IMR-90 (cell line): ENCODE results near the gene PRXL2C.
A peak's percentile ranks its signal among the peaks of the same experiment; 100 is the strongest.

Experiments used
- CEBPB ChIP-seq: IDR thresholded peaks from 2 replicates; pipeline ENCODE4 v1.6.1; 2012; ENCODE audit warnings: low read depth, low read length, improper control_type of control experiment
- ELK1 ChIP-seq: fragments of 150-350 bp; IDR thresholded peaks from 2 replicates; pipeline ENCODE4 v1.6.1; 2016; ENCODE audit warnings: low read depth, mild to moderate bottlenecking, low read length, moderate library complexity, borderline replicate concordance
- MAFK ChIP-seq: IDR thresholded peaks from 2 replicates; pipeline ENCODE4 v1.6.1; 2012; ENCODE audit warnings: low read depth, low read length, improper control_type of control experiment
- MAZ ChIP-seq: IDR thresholded peaks from 2 replicates; pipeline ENCODE4 v1.6.1; 2012; ENCODE audit warnings: low read depth, mild to moderate bottlenecking, low read length, improper control_type of control experiment, moderate library complexity, borderline replicate concordance
- MXI1 ChIP-seq: IDR thresholded peaks from 2 replicates; pipeline ENCODE4 v1.6.1; 2012; ENCODE audit warnings: low read depth, mild to moderate bottlenecking, low read length, moderate library complexity, borderline replicate concordance
- NFE2L2 ChIP-seq: fragments of 150-350 bp; IDR thresholded peaks from 2 replicates; pipeline ENCODE4 v1.6.1; 2016; ENCODE audit warnings: low read depth, mild to moderate bottlenecking, low read length
- POLR2A ChIP-seq: IDR thresholded peaks from 2 replicates; pipeline ENCODE4 v1.6.1; 2012; ENCODE audit warnings: mild to moderate bottlenecking, low read depth, low read length
- RAD21 ChIP-seq: IDR thresholded peaks from 2 replicates; pipeline ENCODE4 v1.6.1; 2012; ENCODE audit warnings: low read length, improper control_type of control experiment
- RCOR1 ChIP-seq: IDR thresholded peaks from 2 replicates; pipeline ENCODE4 v1.6.1; 2012; ENCODE audit warnings: mild to moderate bottlenecking, low read length, improper control_type of control experiment; ENCODE audit not compliant: insufficient replicate concordance
- RFX5 ChIP-seq: IDR thresholded peaks from 2 replicates; pipeline ENCODE4 v1.8.0; 2012; ENCODE audit warnings: low read depth, mild to moderate bottlenecking, low read length, moderate library complexity
- SMC3 ChIP-seq: fragments of 150-350 bp; IDR thresholded peaks from 2 replicates; pipeline ENCODE4 v1.6.1; 2016; ENCODE audit warnings: low read depth, mild to moderate bottlenecking, antibody characterized with exemption, low read length, moderate library complexity
- USF2 ChIP-seq: fragments of 150-350 bp; IDR thresholded peaks from 2 replicates; pipeline ENCODE4 v1.6.1; 2017; ENCODE audit warnings: mild to moderate bottlenecking, antibody characterized with exemption, low read length, low read depth
- TF ChIP-seq, protein P1 (sequence below): conservative IDR thresholded peaks from 2 replicates; pipeline ENCODE4 v1.5.1; 2012; ENCODE audit warnings: mild to moderate bottlenecking, low read depth, low read length, improper control_type of control experiment

- TF ChIP-seq, protein P1, sequence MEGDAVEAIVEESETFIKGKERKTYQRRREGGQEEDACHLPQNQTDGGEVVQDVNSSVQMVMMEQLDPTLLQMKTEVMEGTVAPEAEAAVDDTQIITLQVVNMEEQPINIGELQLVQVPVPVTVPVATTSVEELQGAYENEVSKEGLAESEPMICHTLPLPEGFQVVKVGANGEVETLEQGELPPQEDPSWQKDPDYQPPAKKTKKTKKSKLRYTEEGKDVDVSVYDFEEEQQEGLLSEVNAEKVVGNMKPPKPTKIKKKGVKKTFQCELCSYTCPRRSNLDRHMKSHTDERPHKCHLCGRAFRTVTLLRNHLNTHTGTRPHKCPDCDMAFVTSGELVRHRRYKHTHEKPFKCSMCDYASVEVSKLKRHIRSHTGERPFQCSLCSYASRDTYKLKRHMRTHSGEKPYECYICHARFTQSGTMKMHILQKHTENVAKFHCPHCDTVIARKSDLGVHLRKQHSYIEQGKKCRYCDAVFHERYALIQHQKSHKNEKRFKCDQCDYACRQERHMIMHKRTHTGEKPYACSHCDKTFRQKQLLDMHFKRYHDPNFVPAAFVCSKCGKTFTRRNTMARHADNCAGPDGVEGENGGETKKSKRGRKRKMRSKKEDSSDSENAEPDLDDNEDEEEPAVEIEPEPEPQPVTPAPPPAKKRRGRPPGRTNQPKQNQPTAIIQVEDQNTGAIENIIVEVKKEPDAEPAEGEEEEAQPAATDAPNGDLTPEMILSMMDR = no peak
- TF ChIP-seq POLR2A = no peak
- no peak for TF ChIP-seq ELK1
- TF ChIP-seq NFE2L2 = no peak
- TF ChIP-seq MAZ = no peak
- no peak for TF ChIP-seq SMC3
- peak; percentile 17; the same call in 1 of the 2 replicates for TF ChIP-seq CEBPB
- 0 out of 2 replicates have a peak, but pooled peaks have one; percentile 25 for TF ChIP-seq MXI1
- no peak for TF ChIP-seq USF2
- TF ChIP-seq RCOR1 = no peak
- no peak for TF ChIP-seq RAD21
- no peak for TF ChIP-seq MAFK
- no peak for TF ChIP-seq RFX5
Observed at GRCh38 chr9:96599298-96599697, 55.8 kb downstream of the PRXL2C start.
